ENCODE measurements around the gene THBS3. TPM values are rescaled to one million over a fixed set of nuclear protein-coding genes. Genes with fewer than 3 reads are reported as not detected.
A peak's percentile ranks its signal among the peaks of the same experiment; 100 is the strongest.
"Not testable (repeated sequence)": the region's sequence is repeated elsewhere in the genome, so short reads cannot be mapped to it uniquely, and the experiment has no call there.

Gene THBS3
- total and polyA plus RNA-seq, 5 donors from 2014 or later = 2.7 to 18.4 (median 3.7) TPM

DNA sequence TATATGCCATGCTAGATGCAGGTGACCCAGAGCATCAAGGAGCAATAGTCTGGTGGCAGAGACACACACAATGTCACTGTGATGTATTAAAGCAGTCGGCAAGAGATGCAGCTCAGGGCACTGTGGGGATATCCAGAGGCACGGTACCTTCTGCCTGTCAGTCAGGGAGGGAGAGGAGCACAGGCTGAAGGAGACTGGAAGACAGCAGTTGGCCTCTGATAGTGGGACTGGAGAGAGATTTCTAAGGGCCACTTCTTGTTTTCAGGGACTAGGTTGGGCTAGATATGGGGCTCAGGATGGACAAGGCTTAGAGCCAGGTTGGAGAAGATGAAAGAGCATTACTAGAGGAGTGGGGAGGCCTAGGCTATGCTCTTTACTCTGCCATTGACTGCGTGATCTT lies 23.6 kb upstream of the THBS3 start:
- not testable (repeated sequence) for H3K4me3 Mint-ChIP-seq; H3K36me3 Mint-ChIP-seq; H3K27me3 ChIP-seq (ENCODE audit: control insufficient read depth, insufficient read depth, low read length); ATAC-seq (ENCODE audit: low read depth in 2 of 2); DNase-seq; H3K27me3 Mint-ChIP-seq; H3K4me3 ChIP-seq (ENCODE audit: low read depth, low read length); H3K27ac ChIP-seq (ENCODE audit: insufficient read depth, low read length, poor library complexity, severe bottlenecking); H3K36me3 ChIP-seq (ENCODE audit: control insufficient read depth, insufficient read depth, low read length); H3K9me3 ChIP-seq (ENCODE audit: control insufficient read depth in 2 of 2, low read length in 2 of 2); H3K9me3 Mint-ChIP-seq
- peaks cover 25% of the 10 kb centered on the region for H3K4me1 ChIP-seq (ENCODE audit: control insufficient read depth, insufficient read depth, low read length, poor library complexity, severe bottlenecking)
- Mint-ChIP-seq H3K27ac (peak overlapping the region in 2 of 3 donors; percentile 21 to 62), H3K4me1 (peaks cover 12 to 32% (median 15%) of the 10 kb centered on the region in 4 donors)

DNA sequence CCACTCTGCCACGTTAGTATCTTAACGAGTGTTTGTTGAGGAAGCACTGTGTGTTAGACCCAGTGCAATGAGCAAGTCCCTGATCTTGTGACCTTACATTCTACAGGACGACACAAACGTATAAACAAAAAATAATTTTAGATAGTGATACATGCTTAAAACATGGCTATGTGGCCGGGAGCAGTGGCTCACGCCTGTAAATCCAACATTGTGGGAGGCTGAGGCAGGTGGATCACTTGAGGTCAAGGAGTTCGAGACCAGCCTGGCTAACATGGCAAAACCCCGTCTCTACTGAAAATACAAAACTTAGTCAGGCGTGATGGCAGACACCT lies 20.4 kb upstream of the THBS3 start:
- Mint-ChIP-seq H3K36me3 (no peaks in the 10 kb centered on the region), H3K9me3 (no peaks in the 10 kb centered on the region), H3K27me3 (no peaks in the 10 kb centered on the region), H3K4me3 (peak overlapping the region; percentile 86 to 97 (median 92)), H3K27ac (peak overlapping the region; percentile 84 to 97 (median 94)), H3K4me1 (peaks cover 12 to 35% (median 15%) of the 10 kb centered on the region in 4 donors)
- Histone ChIP-seq H3K27me3 (ENCODE audit: control insufficient read depth, insufficient read depth, low read length) (no peaks in the 10 kb centered on the region), H3K36me3 (ENCODE audit: control insufficient read depth, insufficient read depth, low read length) (no peaks in the 10 kb centered on the region), H3K9me3 (ENCODE audit: control insufficient read depth in 2 of 2, low read length in 2 of 2) (no peaks in the 10 kb centered on the region), H3K4me1 (ENCODE audit: control insufficient read depth, insufficient read depth, low read length, poor library complexity, severe bottlenecking) (peaks cover 23% of the 10 kb centered on the region), H3K27ac (ENCODE audit: insufficient read depth, low read length, poor library complexity, severe bottlenecking) (peak overlapping the region; percentile 83), H3K4me3 (ENCODE audit: low read depth, low read length) (peak overlapping the region; percentile 90)
- ATAC-seq (ENCODE audit: low read depth in 2 of 2) (no peak), DNase-seq (no peak)

GRCh38 chr1:155227261-155228095 lies 19.8 kb upstream of the THBS3 start:
- ATAC-seq (ENCODE audit: low read depth in 2 of 2) = peak; percentile 94 to 95
- no peaks in the 10 kb centered on the region for H3K27me3 ChIP-seq (ENCODE audit: control insufficient read depth, insufficient read depth, low read length)
- peak overlapping the region; percentile 83 for H3K27ac ChIP-seq (ENCODE audit: insufficient read depth, low read length, poor library complexity, severe bottlenecking)
- H3K4me1 ChIP-seq (ENCODE audit: control insufficient read depth, insufficient read depth, low read length, poor library complexity, severe bottlenecking) = peaks cover 23% of the 10 kb centered on the region
- Mint-ChIP-seq H3K9me3 (no peaks in the 10 kb centered on the region), H3K27me3 (no peaks in the 10 kb centered on the region), H3K27ac (peak overlapping the region; percentile 84 to 97 (median 94)), H3K4me3 (peak overlapping the region; percentile 86 to 97 (median 92)), H3K36me3 (no peaks in the 10 kb centered on the region), H3K4me1 (peaks cover 12 to 35% (median 15%) of the 10 kb centered on the region in 4 donors)
- H3K36me3 ChIP-seq (ENCODE audit: control insufficient read depth, insufficient read depth, low read length) = no peaks in the 10 kb centered on the region
- DNase-seq = peak; percentile 96 to 100 (median 97)
- H3K9me3 ChIP-seq (ENCODE audit: control insufficient read depth in 2 of 2, low read length in 2 of 2) = no peaks in the 10 kb centered on the region
- H3K4me3 ChIP-seq (ENCODE audit: low read depth, low read length) = peak overlapping the region; percentile 90

GRCh38 chr1:155226910-155227260 lies 19.2 kb upstream of the THBS3 start:
- peaks cover 23% of the 10 kb centered on the region for H3K4me1 ChIP-seq (ENCODE audit: control insufficient read depth, insufficient read depth, low read length, poor library complexity, severe bottlenecking)

GRCh38 chr1:155226188-155226909 lies 18.7 kb upstream of the THBS3 start:
- H3K4me1 Mint-ChIP-seq = peaks cover 12 to 35% (median 15%) of the 10 kb centered on the region in 4 donors
- no peaks in the 10 kb centered on the region for H3K27me3 Mint-ChIP-seq
- no peaks in the 10 kb centered on the region for H3K9me3 Mint-ChIP-seq
- no peaks in the 10 kb centered on the region for H3K9me3 ChIP-seq (ENCODE audit: control insufficient read depth in 2 of 2, low read length in 2 of 2)
- H3K4me3 ChIP-seq (ENCODE audit: low read depth, low read length) = peak overlapping the region; percentile 90
- H3K27ac ChIP-seq (ENCODE audit: insufficient read depth, low read length, poor library complexity, severe bottlenecking) = peak overlapping the region; percentile 83
- H3K36me3 ChIP-seq (ENCODE audit: control insufficient read depth, insufficient read depth, low read length) = no peaks in the 10 kb centered on the region
- no peaks in the 10 kb centered on the region for H3K36me3 Mint-ChIP-seq
- DNase-seq (peak; percentile 72 to 91 (median 84)), ATAC-seq (ENCODE audit: low read depth in 2 of 2) (peak; percentile 44 to 49)
- no peaks in the 10 kb centered on the region for H3K27me3 ChIP-seq (ENCODE audit: control insufficient read depth, insufficient read depth, low read length)
- peak overlapping the region; percentile 84 to 98 (median 94) for H3K27ac Mint-ChIP-seq
- peaks cover 23% of the 10 kb centered on the region for H3K4me1 ChIP-seq (ENCODE audit: control insufficient read depth, insufficient read depth, low read length, poor library complexity, severe bottlenecking)
- H3K4me3 Mint-ChIP-seq = peak overlapping the region; percentile 86 to 97 (median 92)

More at GRCh38 chr1:155226910-155227260, 19.2 kb upstream of the THBS3 start:
- ATAC-seq (ENCODE audit: low read depth in 2 of 2) = no peak
- peak overlapping the region; percentile 84 to 98 (median 94) for H3K27ac Mint-ChIP-seq
- Histone ChIP-seq H3K27me3 (ENCODE audit: control insufficient read depth, insufficient read depth, low read length) (no peaks in the 10 kb centered on the region), H3K27ac (ENCODE audit: insufficient read depth, low read length, poor library complexity, severe bottlenecking) (peak overlapping the region; percentile 83), H3K4me3 (ENCODE audit: low read depth, low read length) (peak overlapping the region; percentile 90), H3K36me3 (ENCODE audit: control insufficient read depth, insufficient read depth, low read length) (no peaks in the 10 kb centered on the region), H3K9me3 (ENCODE audit: control insufficient read depth in 2 of 2, low read length in 2 of 2) (no peaks in the 10 kb centered on the region)
- no peaks in the 10 kb centered on the region for H3K9me3 Mint-ChIP-seq
- H3K27me3 Mint-ChIP-seq = no peaks in the 10 kb centered on the region
- peak in 1 of 3 donors; percentile 63 for DNase-seq
- peaks cover 12 to 35% (median 15%) of the 10 kb centered on the region in 4 donors for H3K4me1 Mint-ChIP-seq
- H3K36me3 Mint-ChIP-seq = no peaks in the 10 kb centered on the region
- peak overlapping the region; percentile 86 to 97 (median 92) for H3K4me3 Mint-ChIP-seq

DNA sequence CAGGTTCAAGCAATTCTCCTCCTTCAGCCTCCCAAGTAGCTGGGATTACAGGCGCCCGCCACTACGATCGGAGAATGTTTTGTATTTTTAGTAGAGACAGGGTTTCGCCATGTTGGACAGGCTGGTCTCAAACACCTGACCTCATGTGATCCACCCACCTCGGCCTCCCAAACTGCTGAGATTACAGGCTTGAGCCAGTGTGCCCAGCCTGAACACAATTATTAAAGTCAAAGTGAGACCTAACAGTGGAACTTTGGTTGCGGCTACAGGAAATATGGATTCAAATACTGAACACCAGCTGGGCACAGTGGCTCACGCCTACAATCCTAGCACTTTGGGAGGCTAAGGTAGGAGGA lies 17.7 kb upstream of the THBS3 start:
- not testable (repeated sequence) for H3K27ac Mint-ChIP-seq, H3K27me3 Mint-ChIP-seq
- H3K4me1 ChIP-seq (ENCODE audit: control insufficient read depth, insufficient read depth, low read length, poor library complexity, severe bottlenecking) = peaks cover 23% of the 10 kb centered on the region

GRCh38 chr1:155223047-155223446 lies 15.3 kb upstream of the THBS3 start:
- Mint-ChIP-seq H3K4me1 (peaks cover 16 to 42% (median 20%) of the 10 kb centered on the region in 4 donors), H3K27ac (no peak overlapping the region), H3K4me3 (no peak overlapping the region), H3K36me3 (no peaks in the 10 kb centered on the region), H3K27me3 (no peaks in the 10 kb centered on the region), H3K9me3 (no peaks in the 10 kb centered on the region)
- DNase-seq (no peak), ATAC-seq (ENCODE audit: low read depth in 2 of 2) (no peak)
- Histone ChIP-seq H3K4me1 (ENCODE audit: control insufficient read depth, insufficient read depth, low read length, poor library complexity, severe bottlenecking) (peaks cover 21% of the 10 kb centered on the region), H3K36me3 (ENCODE audit: control insufficient read depth, insufficient read depth, low read length) (no peaks in the 10 kb centered on the region), H3K9me3 (ENCODE audit: control insufficient read depth in 2 of 2, low read length in 2 of 2) (no peaks in the 10 kb centered on the region), H3K27me3 (ENCODE audit: control insufficient read depth, insufficient read depth, low read length) (no peaks in the 10 kb centered on the region), H3K27ac (ENCODE audit: insufficient read depth, low read length, poor library complexity, severe bottlenecking) (no peak overlapping the region), H3K4me3 (ENCODE audit: low read depth, low read length) (no peak overlapping the region)

More for the DNA sequence above, 17.7 kb upstream of the THBS3 start:
- peaks cover 12 to 36% (median 15%) of the 10 kb centered on the region in 4 donors for H3K4me1 Mint-ChIP-seq
- not testable (repeated sequence) for H3K36me3 ChIP-seq (ENCODE audit: control insufficient read depth, insufficient read depth, low read length); H3K9me3 Mint-ChIP-seq; H3K4me3 ChIP-seq (ENCODE audit: low read depth, low read length); DNase-seq; H3K27me3 ChIP-seq (ENCODE audit: control insufficient read depth, insufficient read depth, low read length); H3K36me3 Mint-ChIP-seq; H3K9me3 ChIP-seq (ENCODE audit: control insufficient read depth in 2 of 2, low read length in 2 of 2); ATAC-seq (ENCODE audit: low read depth in 2 of 2)
- peak overlapping the region; percentile 83 for H3K27ac ChIP-seq (ENCODE audit: insufficient read depth, low read length, poor library complexity, severe bottlenecking)
- H3K4me3 Mint-ChIP-seq = peak overlapping the region in 2 of 4 donors; percentile 86 to 97
